Measurements from ENCODE around the gene RETREG1.
"Not testable (repeated sequence)": the region's sequence is repeated elsewhere in the genome, so short reads cannot be mapped to it uniquely, and the experiment has no call there.

Gene RETREG1

DNA sequence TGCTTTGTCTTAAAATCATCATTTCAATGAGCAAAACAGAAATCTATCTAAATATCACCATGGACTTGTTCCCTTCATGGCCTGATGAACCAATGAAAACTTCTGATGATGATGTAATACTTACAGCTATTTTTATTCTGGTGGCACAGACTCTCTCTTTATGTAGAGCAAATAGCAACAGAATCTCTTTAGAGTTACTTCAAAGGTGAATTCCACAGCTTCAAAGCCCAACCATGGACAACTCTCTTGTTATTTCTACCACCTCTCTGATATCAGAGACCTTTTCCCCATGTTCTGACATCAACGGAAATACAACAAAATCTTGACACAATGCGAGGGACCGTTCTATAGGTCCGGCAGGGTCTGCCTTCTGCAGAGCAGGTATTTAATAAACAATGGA lies 70.1 kb downstream of the RETREG1 start:
- 0 out of 2 replicates have a peak overlapping the region, but pooled peaks have one; percentile 7 for H3K4me3 ChIP-seq (ENCODE audit: low read depth, low read length)
- DNase-seq (ENCODE audit: low read depth) = peak; percentile 67
- TF ChIP-seq CTCF (IDR thresholded peaks at IDR 0.05; ENCODE audit: control insufficient read depth, extremely low read depth, insufficient read depth) = no peak

DNA sequence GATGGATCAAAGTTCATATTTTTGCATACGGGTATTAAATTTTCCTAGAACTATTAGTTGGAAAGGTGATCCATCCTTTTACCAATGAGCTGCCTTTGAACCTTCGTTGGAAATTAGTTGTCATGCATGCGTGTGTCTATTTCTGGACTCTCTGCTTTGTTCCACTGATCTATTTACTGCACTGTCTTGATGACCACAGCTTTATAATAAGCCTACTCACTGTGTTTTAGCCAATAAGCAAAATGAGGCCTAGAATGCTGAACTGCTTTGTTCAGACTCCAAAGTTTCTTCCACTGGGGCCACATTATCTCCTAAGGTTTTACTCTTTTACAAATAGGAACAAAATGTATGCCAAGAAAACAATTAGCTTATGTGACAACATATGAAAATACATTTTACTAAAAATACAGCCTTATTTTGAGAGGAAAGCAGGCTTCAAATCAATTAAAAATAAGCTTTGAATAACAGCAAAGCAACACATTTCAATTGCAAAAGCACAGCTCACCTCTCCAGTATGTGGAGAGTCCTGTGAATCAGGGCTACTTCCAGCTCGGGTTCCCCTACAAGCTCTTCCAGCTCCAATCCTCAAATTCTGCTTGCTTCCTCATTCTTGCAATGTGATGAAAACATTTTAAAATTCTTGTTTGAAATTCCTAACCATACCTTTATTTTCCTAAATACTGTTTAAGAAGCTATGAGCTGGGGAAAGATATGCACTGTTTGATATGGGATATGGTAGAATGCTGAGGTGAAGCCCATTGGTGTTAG lies 72.0 kb downstream of the RETREG1 start:
- no peak for DNase-seq (ENCODE audit: low read depth)
- no peak for TF ChIP-seq CTCF (IDR thresholded peaks at IDR 0.05; ENCODE audit: control insufficient read depth, extremely low read depth, insufficient read depth)

DNA sequence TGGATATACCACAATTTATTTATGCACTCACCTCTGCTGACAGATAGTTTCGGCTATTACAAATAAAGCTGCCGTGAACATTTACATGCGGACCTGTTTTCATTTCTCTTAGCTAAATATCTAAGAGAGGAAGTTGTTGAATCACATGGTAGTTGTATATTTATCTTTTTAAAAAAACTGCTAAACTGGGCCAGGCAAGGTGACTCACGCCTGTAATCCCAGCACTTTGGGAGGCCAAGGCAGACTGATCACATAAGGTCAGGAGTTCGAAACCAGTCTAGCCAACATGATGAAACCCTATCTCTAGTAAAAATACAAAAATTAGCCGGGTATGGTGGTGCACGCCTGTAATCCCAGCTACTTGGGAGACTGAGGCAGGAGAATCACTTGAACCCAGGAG lies 73.6 kb downstream of the RETREG1 start:
- H3K4me3 ChIP-seq (ENCODE audit: low read depth, low read length); DNase-seq (ENCODE audit: low read depth): not testable (repeated sequence)

More for the DNA sequence above, 72.0 kb downstream of the RETREG1 start:
- H3K4me3 ChIP-seq (ENCODE audit: low read depth, low read length) = no peak overlapping the region

DNA sequence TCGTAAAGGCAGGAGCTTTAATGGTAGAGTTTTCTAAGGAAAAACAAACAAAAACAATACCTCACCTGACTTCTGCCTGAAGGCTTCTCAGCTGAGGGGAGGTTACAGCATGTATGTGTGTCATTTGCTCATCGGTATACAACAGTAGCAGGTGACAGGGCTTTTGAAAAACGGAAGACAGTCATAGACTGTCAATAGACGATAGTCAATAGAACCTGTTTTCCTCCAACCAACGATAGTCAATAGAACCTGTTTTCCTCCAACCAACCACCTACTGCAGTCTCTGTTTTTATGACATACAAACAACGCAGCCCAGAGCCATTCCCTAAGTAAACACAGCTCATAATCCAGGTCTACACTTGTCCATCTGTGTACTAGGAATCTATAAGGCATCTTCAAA lies 74.6 kb downstream of the RETREG1 start:
- H3K4me3 ChIP-seq (ENCODE audit: low read depth, low read length) = no peak overlapping the region
- DNase-seq (ENCODE audit: low read depth) = peak; percentile 56
- no peak for TF ChIP-seq CTCF (IDR thresholded peaks at IDR 0.05; ENCODE audit: control insufficient read depth, extremely low read depth, insufficient read depth)

- not testable (repeated sequence) for DNase-seq (ENCODE audit: low read depth); H3K4me3 ChIP-seq (ENCODE audit: low read depth, low read length)
Measured at GRCh38 chr5:16541592-16541991, 75.2 kb downstream of the RETREG1 start.

- no peak for DNase-seq (ENCODE audit: low read depth)
- H3K4me3 ChIP-seq (ENCODE audit: low read depth, low read length) = no peak overlapping the region
- no peak for TF ChIP-seq CTCF (IDR thresholded peaks at IDR 0.05; ENCODE audit: control insufficient read depth, extremely low read depth, insufficient read depth)
Measured at GRCh38 chr5:16540421-16540820, 76.4 kb downstream of the RETREG1 start.

- no peak overlapping the region for H3K4me3 ChIP-seq (ENCODE audit: low read depth, low read length)
- no peak for TF ChIP-seq CTCF (IDR thresholded peaks at IDR 0.05; ENCODE audit: control insufficient read depth, extremely low read depth, insufficient read depth)
- no peak for DNase-seq (ENCODE audit: low read depth)
Measured at GRCh38 chr5:16539169-16539666, 77.6 kb downstream of the RETREG1 start.

GRCh38 chr5:16538006-16538405 lies 78.8 kb downstream of the RETREG1 start:
- TF ChIP-seq CTCF (IDR thresholded peaks at IDR 0.05; ENCODE audit: control insufficient read depth, extremely low read depth, insufficient read depth) = no peak
- no peak overlapping the region for H3K4me3 ChIP-seq (ENCODE audit: low read depth, low read length)
- DNase-seq (ENCODE audit: low read depth) = no peak

All from LNCaP clone FGC (cell line).